Nephron (organoid): ENCODE data around the gene ABHD8.

Experiments
- H3K27ac Mint-ChIP-seq, 3 experiments: 2 replicates each; pipeline ENCODE4 v1.8.0; 2020; ENCODE audit warnings: mixed read lengths in 3 of 3, mild to moderate bottlenecking in 2 of 3, moderate library complexity in 1 of 3
- H3K27me3 Mint-ChIP-seq: 2 replicates; pipeline ENCODE4 v1.8.0; 2021; ENCODE audit warnings: low read depth, mild to moderate bottlenecking, moderate library complexity, mixed read lengths
- H3K36me3 Mint-ChIP-seq: 2 replicates; pipeline ENCODE4 v1.8.0; 2020; ENCODE audit warnings: low read depth, mixed read lengths
- H3K4me1 Mint-ChIP-seq: 2 replicates; pipeline ENCODE4 v1.8.0; 2020; ENCODE audit warnings: mixed read lengths
- H3K4me3 Mint-ChIP-seq, 3 experiments: 2 replicates each; pipeline ENCODE4 v1.8.0; 2020; ENCODE audit warnings: mild to moderate bottlenecking in 3 of 3, mixed read lengths in 3 of 3, moderate library complexity in 2 of 3
- H3K9me3 Mint-ChIP-seq: 2 replicates; pipeline ENCODE4 v1.8.0; 2020; ENCODE audit warnings: mixed read lengths
- CTCF ChIP-seq, 3 experiments: fragments of 200-600 bp; sonication (generic); IDR thresholded peaks; one replicate each; pipeline ENCODE4 v1.5.0; 2021; ENCODE audit warnings: antibody characterized with exemption in 3 of 3; ENCODE audit not compliant: unreplicated experiment in 3 of 3

The ABHD8 gene

GRCh38 chr19:17347361-17347760 lies 44.1 kb upstream of the ABHD8 start:
- peaks cover 15% of the 10 kb centered on the region for H3K4me1 Mint-ChIP-seq
- no peak for TF ChIP-seq CTCF (IDR thresholded peaks at IDR 0.05; ENCODE audit: unreplicated experiment in 3 of 3)
- H3K27ac Mint-ChIP-seq: peak overlapping the region; percentile 68 to 84 (median 72)
- no peak overlapping the region for H3K4me3 Mint-ChIP-seq
- peaks cover 8% of the 10 kb centered on the region for H3K27me3 Mint-ChIP-seq
- H3K9me3 Mint-ChIP-seq: no peaks in the 10 kb centered on the region
- H3K36me3 Mint-ChIP-seq: no peaks in the 10 kb centered on the region

DNA sequence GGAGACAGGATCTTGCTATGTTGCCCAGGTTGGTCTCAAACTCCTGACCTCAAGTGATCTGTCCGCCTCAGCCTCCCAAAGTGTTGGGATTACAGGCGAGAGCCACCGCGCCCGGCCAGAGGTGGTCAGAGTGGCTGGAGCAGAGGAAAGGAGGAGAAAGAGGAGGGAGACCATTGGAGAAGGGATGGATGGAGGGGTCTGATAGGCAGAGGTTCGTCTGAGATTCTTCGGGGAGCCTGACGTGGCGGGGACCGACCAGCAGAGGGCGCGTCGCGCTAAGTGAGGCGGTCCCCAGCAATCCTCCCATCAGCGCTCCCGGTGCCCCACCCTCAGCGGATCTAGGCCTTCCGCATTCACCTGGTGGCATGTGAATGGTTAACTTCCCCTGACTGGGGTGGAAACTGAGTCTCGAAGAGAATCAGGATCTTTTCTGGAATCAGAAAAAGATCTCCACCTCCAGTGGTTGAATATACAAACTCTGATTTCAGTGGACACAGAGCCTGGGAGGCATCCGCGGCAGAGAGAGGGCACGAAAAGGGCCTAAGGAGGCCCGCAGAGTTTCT lies 43.0 kb upstream of the ABHD8 start:
- Mint-ChIP-seq H3K4me1 (peaks cover 15% of the 10 kb centered on the region), H3K4me3 (peak overlapping the region in 1 of 3 experiments; percentile 40), H3K27me3 (peaks cover 8% of the 10 kb centered on the region), H3K36me3 (no peaks in the 10 kb centered on the region), H3K27ac (peak overlapping the region in 1 of 3 experiments; percentile 62), H3K9me3 (no peaks in the 10 kb centered on the region)
- TF ChIP-seq CTCF (IDR thresholded peaks at IDR 0.05; ENCODE audit: unreplicated experiment in 3 of 3): peak; percentile 90 to 97 (median 94)

DNA sequence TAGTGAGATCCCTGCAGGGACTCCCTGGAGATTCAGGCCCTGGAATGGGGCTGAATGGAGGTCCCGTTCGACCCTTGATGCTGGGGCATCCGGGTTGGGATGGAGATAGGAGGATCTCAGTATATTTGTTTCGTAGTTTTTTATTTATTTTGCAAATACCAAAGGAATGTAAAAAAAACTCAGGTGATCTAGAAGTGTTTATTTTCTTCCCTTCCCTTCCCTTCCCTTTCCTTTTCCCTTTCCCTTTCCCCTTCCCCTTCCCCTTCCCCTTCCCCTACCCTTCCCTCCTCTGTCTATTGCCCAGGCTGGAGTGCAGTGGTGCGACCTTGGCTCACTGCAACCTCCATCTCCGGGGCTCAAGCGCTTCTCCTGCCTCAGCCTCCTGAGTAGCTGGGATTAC lies 38.6 kb upstream of the ABHD8 start:
- H3K27ac Mint-ChIP-seq: no peak overlapping the region
- no peaks in the 10 kb centered on the region for H3K9me3 Mint-ChIP-seq
- H3K27me3 Mint-ChIP-seq: no peaks in the 10 kb centered on the region
- H3K36me3 Mint-ChIP-seq: no peaks in the 10 kb centered on the region
- H3K4me3 Mint-ChIP-seq: no peak overlapping the region
- TF ChIP-seq CTCF (IDR thresholded peaks at IDR 0.05; ENCODE audit: unreplicated experiment in 3 of 3): no peak
- peaks cover 5% of the 10 kb centered on the region for H3K4me1 Mint-ChIP-seq

DNA sequence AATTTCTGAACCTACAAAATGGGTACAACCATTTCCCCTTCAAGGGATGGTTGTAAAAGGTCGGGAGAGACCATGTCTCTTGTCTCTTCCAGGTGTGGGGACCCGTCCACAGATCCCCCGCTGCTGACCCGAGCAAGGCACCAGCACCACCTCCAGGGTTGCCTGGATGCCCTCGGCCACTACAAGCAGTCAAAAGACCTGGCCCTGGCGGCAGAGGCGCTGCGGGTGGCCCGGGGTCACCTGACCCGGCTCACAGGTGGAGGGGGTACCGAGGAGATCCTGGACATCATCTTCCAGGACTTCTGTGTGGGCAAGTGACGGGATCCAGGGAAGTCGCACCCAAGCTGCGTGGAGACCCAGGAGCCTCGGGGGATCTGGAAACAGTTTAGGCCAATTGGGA lies 38.2 kb upstream of the ABHD8 start:
- H3K4me3 Mint-ChIP-seq: peak overlapping the region in 2 of 3 experiments; percentile 29 to 45
- H3K9me3 Mint-ChIP-seq: no peaks in the 10 kb centered on the region
- peaks cover 5% of the 10 kb centered on the region for H3K4me1 Mint-ChIP-seq
- H3K27ac Mint-ChIP-seq: no peak overlapping the region
- no peaks in the 10 kb centered on the region for H3K36me3 Mint-ChIP-seq
- H3K27me3 Mint-ChIP-seq: no peaks in the 10 kb centered on the region
- no peak for TF ChIP-seq CTCF (IDR thresholded peaks at IDR 0.05; ENCODE audit: unreplicated experiment in 3 of 3)

DNA sequence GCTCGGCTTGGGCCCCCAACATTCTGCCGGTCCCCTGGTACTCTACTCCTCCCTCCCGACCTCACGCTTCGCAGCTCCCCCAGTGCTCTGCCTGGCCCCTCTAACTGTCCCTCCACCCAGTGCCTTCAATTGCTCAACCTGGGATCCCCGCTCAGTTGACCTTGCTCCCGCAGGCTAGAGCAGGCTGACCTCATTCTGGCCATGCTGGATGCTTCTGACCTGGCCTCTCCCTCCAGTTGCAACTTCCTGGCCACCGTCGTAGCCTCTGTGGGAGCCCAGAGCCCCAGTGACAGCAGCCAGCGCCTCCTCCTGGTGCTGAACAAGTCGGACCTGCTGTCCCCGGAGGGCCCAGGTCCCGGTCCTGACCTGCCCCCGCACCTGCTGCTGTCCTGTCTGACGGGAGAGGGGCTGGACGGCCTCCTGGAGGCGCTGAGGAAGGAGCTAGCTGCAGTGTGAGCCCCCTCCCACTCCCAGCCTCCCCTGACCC lies 37.7 kb upstream of the ABHD8 start:
- TF ChIP-seq CTCF (IDR thresholded peaks at IDR 0.05; ENCODE audit: unreplicated experiment in 3 of 3): no peak
- H3K4me1 Mint-ChIP-seq: peaks cover 5% of the 10 kb centered on the region
- H3K4me3 Mint-ChIP-seq: peak overlapping the region; percentile 29 to 51 (median 49)
- peak overlapping the region in 1 of 3 experiments; percentile 75 for H3K27ac Mint-ChIP-seq
- H3K36me3 Mint-ChIP-seq: no peaks in the 10 kb centered on the region
- H3K27me3 Mint-ChIP-seq: no peaks in the 10 kb centered on the region
- no peaks in the 10 kb centered on the region for H3K9me3 Mint-ChIP-seq

- Mint-ChIP-seq H3K4me1 (peaks cover 5% of the 10 kb centered on the region), H3K27ac (no peak overlapping the region), H3K4me3 (peak overlapping the region; percentile 31 to 60 (median 54)), H3K36me3 (no peaks in the 10 kb centered on the region), H3K27me3 (no peaks in the 10 kb centered on the region), H3K9me3 (no peaks in the 10 kb centered on the region)
- TF ChIP-seq CTCF (IDR thresholded peaks at IDR 0.05; ENCODE audit: unreplicated experiment in 3 of 3): no peak
These were observed 37.2 kb upstream of the ABHD8 start for GRCh38 chr19:17340302-17340870.
